Fibroblast of skin of left biceps (primary cell): Measurements from ENCODE around the gene ZNF793.
A peak's percentile ranks its signal among the peaks of the same experiment; 100 is the strongest.

Experiments used
- DNase-seq, 2 experiments: peaks; one replicate each; pipeline ENCODE4 v3.0.0-alpha.2; 2013; ENCODE audit warnings: low read depth in 2 of 2

ZNF793 gene

DNA sequence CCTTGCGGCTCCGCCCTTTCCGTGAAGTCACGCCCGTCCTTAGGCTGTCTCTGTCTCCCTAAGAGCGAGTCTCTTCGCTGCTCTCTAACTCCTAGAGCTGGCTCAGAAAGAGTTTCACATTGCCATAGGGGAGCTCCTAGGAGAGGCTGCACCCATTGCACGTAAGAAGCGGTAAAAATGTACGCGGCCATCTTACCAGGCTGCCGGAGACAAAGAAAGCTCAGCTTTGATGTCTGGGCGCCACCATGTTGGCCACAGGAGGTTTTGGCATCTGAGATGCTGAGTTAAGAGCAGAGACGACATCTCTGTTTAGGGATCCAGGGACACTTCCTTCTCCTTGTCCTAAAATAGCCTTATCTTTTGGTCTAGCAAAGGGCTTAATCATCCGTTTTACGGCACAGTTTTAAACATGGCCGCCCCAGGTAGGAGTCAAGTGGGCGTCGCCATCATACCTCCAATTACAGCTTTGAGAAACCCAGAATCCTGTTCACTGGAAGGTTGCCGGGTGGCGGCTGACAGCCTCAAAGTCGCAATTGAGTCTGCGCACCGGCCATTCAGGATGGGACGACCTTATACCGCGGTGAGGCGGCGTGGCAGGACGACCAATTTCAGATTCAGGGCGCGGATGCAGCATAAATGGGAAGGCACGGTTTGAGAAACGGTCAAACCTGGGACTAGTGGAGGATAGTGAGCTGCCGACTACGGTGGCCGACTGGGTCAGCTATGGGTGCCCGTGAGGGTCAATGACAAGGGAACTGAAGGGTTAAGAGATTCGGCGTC, at the start of gene ZNF793:
Gene ZNF793 (plus strand): TSS at position 553 of the 780 bp plus-strand sequence. CDS start 16,501 bp downstream, outside the sequence.
- DNase-seq, result peak; percentile 42 to 43

DNA sequence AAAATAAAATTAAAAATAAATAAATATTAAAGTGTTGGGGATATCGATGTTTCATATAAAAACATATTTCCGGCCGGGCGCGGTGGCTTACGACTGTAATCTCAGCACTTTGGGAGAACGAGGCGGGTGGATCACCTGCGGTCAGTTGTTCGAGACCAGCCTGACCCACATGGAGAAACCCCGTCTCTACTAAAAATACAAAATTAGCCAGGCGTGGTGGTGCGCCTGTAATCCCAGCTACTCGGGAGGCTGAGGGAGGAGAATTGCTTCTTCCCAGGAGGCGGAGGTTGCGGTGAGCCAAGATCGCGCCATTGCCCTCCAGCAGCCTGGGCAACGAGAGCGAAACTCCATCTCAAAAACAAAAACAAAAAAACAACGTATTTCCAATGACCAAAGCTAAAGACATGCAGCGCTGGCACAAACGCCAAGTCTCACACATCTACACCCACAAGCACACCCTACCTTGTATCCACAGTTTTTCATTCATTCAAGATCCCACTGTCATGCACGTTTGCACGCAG, 40.4 kb upstream of the ZNF793 start:
- DNase-seq, result no peak

DNA sequence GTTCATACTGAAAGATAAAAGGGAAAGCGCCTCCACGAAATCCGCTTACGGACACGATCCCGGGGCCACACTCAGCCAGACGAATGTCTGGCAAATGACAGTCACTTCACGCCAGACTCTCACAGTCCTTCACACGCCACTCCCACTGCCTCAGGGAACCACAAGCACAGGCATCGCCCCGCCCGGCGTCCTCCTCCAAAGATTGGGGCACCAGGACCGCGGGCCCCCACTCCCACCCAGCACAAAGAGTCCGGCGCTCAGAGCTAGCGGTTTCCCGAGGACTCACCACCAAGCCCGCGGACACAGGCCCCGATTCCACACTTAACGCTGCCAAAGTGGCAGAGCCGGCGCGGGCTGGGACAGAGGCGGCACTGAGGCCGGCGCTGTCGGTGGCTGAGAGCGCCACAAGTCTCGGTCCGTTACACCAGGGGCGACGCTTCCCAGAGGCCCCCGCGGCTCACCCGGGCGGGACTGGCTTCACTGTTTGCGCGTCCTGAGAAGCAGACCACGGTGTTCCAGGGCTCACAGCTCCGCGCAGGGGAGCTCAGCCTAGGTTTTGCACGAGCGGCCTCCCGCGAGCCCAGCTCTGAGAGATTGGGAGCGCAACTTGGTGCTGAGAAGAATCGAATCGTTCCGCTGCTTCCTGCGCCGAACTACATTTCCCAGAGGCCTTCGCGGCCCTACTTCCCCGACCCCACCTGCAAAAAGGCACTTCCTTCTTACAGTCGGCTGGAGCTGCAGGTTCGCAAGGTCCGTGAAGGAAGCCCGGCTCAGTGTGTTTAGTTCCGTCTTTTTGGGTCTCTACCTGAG, 39.7 kb upstream of the ZNF793 start, which contains the start of gene ZNF569:
Gene ZNF569 (minus strand): TSS at position 647 of the 810 bp plus-strand sequence. CDS start 22,523 bp downstream, outside the sequence.
- DNase-seq, result peak; percentile 80 to 85

DNA sequence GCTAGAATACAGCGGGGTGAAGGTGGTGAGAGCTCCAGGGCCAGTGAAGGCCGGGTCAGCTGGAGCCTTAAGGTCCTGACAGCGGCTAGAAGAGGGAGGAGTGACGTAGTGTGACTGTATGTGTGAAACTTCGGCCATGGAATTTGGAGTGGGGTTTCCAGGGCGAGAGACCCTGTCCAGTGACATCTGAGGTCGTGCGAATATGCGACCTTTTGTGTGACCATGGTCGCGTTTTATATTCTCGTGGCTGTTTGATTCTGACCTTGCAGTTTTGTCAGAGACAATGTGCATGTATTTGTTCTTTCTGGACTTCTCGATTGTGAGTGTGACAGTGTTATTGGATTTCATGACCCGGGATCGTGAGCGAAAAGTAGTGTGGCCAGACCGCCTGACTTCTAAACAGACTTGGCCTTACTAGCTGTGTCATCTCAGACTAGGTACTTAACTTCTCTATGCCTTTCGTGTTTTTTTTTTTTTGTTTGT, 39.1 kb upstream of the ZNF793 start:
- no peak for DNase-seq

DNA sequence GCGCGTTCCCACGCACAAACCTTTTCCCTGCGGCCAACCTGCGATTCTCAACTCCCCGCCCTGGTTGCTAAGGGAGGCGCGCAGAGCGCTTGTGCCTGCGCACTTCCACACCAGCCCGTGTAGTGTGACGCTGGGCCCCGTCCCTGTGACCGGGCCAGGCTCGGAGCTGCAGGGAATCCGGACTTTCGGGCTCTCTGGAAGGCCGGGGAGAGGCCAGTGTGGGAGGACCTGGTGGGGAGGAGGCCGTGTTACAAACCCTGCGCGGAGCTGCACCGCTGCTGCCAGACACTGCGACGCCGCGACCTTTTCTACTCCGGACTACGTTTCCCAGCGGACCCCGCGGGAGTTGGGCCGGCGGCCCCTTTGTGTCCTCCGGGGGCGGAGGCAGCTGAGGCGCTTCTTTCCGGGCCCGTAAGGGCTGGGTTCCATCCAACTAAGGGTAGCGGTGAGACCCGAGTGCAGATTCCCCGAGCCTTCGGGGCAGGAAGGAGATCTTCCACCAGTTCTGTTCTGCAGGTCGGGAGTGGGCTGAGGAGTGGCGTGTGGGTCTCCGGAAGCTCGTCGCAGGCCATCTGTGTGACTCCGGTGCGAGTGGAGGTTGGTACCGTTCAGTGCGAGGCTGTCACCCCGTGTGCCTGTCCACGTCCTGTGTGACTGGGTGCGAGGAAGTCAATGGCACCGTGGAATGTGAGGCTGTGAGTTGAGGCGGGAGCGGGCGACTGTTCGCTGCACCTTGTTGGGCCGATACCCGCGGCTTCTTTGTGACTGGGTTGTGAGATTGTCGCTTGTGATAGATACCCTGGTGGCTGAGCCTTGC, 37.6 kb upstream of the ZNF793 start, which contains the start of gene ZNF570:
Gene ZNF570 (plus strand): TSS at position 396 of the 817 bp plus-strand sequence. CDS start 999 bp downstream, outside the sequence.
- DNase-seq, result peak; percentile 64 to 73

DNA sequence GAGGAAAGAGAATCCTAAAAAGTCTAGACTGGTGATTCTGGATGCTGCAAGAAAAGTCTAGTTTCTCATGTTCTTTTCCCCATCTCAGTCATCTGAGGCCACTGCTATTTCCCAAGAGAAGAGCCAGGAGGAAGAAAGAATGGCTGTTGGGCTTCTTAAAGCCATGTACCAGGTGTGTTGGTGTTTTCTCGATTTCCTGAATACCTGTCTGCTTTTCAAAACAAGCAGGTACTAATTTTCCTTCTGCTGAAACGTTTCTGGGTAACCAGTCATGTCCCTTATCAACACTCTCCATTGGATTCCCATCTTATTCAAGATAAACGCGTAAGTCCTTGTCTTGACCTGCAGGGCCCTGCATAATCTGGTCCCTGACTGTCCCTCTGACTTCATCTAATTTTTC, 36.5 kb upstream of the ZNF793 start:
- no peak for DNase-seq

DNA sequence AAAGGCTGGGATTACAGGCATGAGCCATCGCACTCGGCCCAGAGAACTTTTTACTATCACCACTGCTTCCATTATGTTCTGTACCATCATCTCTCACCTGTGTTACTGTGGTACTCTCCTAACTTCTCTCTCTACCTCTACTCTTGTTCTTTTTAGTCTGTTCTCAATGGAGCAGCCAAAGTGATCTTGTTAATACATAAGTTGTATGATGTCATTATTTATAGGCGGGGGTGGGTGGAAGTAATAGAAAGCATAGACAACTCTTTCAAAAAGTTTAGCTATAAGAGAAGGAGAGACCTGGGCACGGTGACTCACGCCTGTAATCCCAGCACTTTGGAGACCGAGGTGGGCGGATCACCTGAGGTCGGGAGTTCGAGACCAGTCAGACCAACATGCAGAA, 34.6 kb upstream of the ZNF793 start:
- DNase-seq, result no peak

DNA sequence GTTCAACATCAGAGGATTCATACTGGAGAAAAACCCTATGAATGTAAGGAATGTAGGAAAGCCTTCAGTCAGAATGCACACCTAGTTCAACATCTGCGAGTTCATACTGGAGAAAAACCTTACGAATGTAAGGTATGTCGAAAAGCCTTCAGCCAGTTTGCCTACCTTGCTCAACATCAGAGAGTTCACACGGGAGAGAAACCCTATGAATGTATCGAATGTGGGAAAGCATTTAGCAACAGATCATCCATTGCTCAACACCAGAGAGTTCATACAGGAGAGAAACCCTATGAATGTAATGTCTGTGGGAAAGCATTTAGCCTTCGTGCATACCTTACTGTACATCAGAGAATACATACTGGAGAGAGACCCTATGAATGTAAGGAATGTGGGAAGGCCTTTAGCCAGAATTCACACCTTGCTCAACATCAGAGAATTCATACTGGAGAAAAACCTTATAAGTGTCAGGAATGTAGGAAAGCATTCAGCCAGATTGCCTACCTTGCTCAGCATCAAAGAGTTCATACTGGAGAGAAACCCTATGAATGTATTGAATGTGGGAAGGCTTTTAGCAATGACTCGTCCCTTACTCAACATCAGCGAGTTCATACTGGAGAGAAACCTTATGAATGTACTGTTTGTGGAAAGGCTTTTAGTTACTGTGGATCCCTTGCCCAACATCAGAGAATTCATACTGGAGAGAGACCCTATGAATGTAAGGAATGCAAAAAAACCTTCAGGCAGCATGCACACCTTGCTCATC, 22.2 kb upstream of the ZNF793 start:
- no peak for DNase-seq

DNA sequence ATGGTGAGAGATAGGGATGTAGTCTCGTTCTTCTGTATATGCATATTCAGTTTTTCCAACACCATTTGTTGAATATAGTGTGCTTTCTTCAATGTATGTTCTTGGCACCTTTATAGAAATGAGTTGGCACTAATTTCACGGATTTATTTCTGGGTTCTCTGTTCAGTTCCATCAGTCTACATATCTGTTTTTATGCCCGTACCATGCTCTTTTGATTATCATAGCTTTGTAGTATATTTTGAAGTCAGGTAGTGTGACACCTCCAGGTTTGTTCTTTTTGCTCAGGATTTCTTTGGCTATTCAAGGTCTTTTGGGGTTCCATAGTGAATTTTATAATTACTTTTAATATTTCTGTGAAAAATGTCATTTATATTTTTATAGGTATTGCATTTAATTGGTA, 14.5 kb upstream of the ZNF793 start:
- no peak for DNase-seq

DNA sequence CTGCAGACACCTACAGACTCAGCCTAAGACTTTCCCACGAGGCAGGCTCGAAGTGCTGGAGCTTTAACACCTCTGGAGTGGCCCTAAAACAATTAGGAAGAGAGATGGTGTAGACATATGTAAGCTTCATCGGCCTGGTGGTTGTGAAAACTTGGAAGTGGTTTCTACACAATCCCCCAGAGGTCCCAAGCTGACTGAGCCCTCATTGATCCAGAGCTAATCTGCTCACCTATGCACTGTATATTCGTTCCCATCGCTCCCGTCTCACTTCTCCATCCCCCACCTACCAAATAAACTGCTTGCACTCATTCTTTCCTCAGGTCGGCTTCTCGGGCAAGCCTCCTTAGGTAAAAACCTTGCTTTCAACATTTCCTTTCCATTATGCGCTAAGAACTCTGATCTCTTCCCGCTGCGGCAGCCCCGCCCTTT, 767 bp upstream of the ZNF793 start:
- no peak for DNase-seq

DNA sequence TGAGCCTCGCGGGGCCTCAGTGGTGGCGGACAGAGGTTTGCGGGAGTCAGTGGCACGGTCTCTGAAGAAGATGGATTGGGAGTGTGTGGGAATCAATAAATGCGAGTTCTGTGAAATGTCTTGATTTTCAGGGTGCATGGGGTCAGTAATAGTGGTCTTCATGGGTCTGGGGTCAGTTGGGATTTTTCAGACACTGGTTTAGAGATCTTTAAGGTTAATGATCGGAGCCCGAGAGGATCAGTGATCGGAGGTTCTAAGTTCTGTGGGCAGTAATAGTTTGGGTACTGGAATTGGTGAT, 377 bp downstream of the ZNF793 start:
- DNase-seq, result no peak

DNA sequence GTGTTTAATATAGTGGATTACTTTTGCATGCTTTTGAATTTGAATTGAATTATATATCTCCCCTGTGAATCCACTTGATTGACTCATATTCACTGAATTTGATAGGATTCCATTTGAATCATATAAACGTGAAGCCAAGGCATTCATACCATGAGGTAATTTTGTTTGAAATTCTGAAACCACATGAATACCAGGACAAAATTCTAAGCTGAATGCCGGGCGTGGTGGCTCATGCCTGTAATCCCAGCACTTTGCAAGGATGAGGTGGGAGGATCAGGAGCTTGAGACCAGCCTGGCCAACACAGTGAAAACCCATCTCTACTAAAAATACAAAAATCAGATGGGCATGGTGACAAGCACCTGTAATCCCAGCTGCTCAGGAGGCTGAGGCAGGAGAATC, 4.4 kb downstream of the ZNF793 start:
- no peak for DNase-seq

DNA sequence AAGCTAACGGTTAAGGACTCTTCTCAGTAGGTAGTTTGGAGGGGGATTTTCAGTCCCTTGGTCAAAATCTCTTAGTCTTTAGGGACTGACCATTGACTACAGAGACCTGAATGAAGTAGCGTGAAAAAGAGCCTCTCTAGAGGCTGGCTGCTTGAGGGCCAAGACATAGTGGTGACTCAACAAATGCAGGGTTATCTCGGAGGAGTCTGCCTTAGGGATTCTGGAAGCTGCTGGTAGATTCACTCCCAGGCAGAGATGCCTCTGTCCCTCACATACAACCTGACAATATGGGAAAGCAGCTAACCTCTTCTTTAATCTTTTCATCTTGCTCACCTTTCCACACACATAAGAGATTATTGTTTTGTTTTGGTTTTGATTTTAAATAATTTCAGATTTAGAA, 5.1 kb downstream of the ZNF793 start:
- DNase-seq, result no peak

DNA sequence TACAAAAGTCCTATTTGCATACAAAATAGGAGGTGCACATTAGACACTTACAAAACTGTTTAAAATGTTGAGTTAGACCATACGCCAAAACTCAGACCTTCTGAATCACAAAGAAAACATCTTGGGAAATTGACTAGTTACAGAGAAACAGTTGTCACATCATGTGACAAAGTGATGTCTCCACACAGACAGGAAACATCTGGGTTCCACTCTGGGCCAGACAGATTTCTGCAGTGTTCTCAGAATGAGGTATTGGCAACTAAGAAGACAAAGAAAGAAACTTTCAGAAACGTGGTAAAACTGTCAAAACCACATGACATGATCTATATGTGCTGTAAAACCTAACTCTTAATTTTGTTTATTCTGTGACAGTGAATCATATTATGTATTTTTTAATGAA, 6.7 kb downstream of the ZNF793 start:
- no peak for DNase-seq

DNA sequence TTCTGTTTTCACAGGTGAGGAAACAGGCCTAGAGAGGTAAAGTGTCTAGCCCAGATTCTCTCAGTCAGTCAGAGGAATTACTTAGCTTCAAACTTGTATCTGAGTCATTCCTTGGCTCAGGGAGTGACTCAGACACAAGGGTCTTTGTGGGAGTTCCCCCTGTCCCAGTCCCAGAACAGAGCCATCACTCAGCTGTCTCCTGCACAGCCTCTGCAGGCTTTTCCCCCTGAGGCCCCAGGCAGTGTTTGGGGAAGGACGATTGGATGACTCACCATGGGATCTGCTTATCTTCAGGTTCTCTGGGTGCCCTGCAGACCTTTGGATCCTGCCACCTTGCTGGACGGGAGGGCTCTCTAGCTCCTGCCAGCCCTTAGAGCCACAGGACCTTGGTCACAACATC, 13.2 kb downstream of the ZNF793 start:
- DNase-seq, result no peak

DNA sequence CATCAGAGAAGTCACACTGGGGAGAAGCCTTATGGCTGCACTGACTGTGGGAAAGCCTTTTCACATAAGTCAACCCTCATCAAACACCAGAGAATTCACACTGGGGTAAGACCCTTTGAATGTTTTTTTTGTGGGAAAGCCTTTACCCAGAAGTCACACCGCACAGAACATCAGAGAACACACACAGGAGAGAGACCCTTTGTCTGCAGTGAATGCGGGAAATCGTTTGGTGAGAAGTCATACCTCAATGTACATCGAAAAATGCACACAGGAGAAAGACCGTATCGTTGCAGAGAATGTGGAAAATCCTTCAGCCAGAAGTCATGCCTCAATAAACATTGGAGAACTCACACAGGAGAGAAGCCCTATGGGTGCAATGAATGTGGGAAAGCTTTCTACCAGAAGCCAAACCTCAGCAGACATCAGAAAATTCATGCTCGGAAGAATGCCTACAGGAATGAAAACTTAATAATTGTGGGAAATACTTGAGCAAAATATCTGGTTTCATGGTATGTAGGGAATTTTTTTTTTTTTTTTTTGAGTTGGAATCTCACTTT, 30.7 kb downstream of the ZNF793 start:
- no peak for DNase-seq

DNA sequence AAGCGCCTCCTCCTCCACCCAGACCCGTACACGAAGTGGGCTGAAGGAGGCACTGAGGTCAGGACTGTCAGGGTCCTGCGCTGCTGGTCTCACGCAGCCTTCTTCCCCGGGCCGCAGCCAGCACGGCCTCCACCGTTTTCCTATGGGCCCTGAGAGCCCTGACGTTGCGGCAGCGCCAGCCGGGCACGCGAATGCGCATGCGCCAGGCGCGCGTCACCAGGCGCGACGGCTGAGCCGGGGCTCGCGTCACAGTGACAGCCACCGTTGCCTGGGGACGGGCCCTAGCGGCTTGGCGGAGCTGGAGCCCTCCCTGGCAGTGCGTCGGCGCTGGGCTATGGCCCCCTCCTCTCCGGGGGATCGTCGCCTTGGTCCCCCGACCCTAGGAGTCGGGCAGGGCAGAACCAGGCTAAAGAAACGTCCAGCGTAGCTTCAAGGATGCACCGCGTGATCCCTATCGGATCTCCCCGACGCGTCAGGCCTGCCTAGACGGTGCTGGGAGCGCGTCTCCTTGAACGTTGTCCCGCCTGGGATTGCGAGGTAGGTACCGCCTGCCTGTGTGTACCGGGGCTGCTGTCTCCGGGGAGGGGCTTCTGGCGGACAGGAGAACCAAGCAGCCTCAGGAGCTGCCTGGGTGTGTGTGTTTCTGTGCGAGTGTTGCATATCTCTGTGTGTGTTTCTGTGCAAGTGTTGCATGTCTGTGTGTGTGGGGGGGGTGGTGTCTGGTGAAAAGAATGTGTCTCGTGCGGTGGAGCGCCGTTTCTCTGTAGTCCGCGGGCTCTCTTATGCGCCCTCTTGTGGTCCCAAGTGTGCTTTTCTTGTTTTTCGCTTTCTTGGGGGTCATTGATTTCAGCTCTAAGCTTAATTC, 44.6 kb downstream of the ZNF793 start:
- DNase-seq, result peak; percentile 33 to 52

DNA sequence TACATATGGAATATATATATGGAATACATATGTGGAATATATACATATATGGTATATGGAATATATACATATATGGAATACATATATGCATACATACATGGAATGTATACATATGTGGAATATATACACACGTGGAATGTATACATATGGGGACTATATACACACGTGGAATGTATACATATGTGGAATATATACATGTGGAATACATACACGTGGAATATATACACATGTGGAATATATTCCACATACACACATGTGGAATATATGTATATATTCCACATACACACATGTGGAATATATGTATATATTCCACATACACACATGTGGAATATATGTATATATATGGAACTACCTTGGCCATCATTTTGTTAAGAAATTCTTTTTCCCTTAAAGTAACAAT, 56.8 kb downstream of the ZNF793 start:
- no peak for DNase-seq

DNA sequence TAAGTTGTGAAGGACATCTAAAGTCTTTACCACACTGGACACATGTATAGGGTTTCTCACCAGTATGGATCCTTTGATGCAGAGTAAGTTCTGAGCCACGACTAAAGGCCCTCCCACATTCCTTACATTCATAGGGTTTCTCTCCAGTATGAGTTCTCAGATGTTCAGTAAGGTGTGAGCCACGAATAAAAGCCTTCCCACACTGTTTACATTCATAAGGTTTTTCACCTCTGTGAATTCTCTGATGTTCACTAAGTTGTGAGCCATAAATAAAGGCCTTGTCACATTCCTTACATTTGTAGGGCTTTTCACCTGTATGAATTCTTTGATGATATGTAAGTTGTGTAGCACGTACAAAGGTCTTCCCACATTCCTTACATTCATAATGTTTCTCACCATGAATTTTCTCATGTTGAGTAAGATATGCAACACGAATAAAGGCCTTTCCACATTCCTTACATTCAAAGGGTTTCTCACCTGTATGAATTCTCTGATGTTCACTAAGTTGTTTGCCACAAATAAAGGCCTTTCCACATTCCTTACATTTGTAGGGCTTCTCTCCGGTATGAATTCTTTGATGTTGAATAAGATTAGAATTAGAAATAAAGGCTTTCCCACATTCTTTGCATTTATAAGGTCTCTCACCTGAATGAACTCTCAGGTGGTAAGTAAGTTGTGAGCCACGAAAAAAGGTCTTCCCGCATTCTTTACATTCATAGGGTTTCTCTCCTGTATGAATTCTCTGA, 58.1 kb downstream of the ZNF793 start:
- DNase-seq, result no peak
